Stimulated activated naive B cell treated with anti-CD40 and anti-IgM and Interleukin-4, amounts not matched to agents 10 μg/mL and 1 μg/mL and 100 μg/mL, for 72 hours (primary cell): ENCODE measurements around the gene TMPRSS3.

ENCODE experiments used
- ATAC-seq, 2 donors: fragments of 150-1000 bp; cut with Tn5 transposase; replicated peaks; 2 replicates each; pipeline ENCODE4 v1.10.0; 2021; ENCODE audit warnings: moderate library complexity in 1 of 2
- DNase-seq: peaks from one replicate; pipeline ENCODE4 v3.0.0; 2021
- H3K27ac Mint-ChIP-seq: one replicate; pipeline ENCODE4 v1.8.0; 2022; ENCODE audit warnings: mild to moderate bottlenecking, mixed read lengths
- H3K27me3 Mint-ChIP-seq, 2 donors: one replicate each; pipeline ENCODE4 v1.8.0; 2022; ENCODE audit warnings: mixed read lengths in 2 of 2
- H3K36me3 Mint-ChIP-seq, 2 donors: one replicate each; pipeline ENCODE4 v1.8.0; 2022; ENCODE audit warnings: mixed read lengths in 2 of 2, mild to moderate bottlenecking in 1 of 2
- H3K4me1 Mint-ChIP-seq, 2 donors: one replicate each; pipeline ENCODE4 v1.8.0; 2022; ENCODE audit warnings: mixed read lengths in 2 of 2, mild to moderate bottlenecking in 1 of 2
- H3K4me3 Mint-ChIP-seq, 2 donors: one replicate each; pipeline ENCODE4 v1.8.0; 2022; ENCODE audit warnings: mild to moderate bottlenecking in 2 of 2, mixed read lengths in 2 of 2, moderate library complexity in 1 of 2
- H3K9me3 Mint-ChIP-seq, 2 donors: one replicate each; pipeline ENCODE4 v1.8.0; 2022; ENCODE audit warnings: mixed read lengths in 2 of 2, mild to moderate bottlenecking in 1 of 2

TMPRSS3 gene

GRCh38 chr21:42336054-42336453 is 59.8 kb downstream of the TMPRSS3 start:
- Mint-ChIP-seq H3K27me3 (peaks cover 21 to 32% of the 10 kb centered on the region in 2 donors), H3K4me1 (peaks cover 10 to 12% of the 10 kb centered on the region in 2 donors), H3K27ac (no peak overlapping the region), H3K9me3 (peaks cover 4 to 14% of the 10 kb centered on the region in 2 donors), H3K4me3 (no peak overlapping the region), H3K36me3 (peaks cover 4 to 9% of the 10 kb centered on the region in 2 donors)
- ATAC-seq (no peak), DNase-seq (no peak)

GRCh38 chr21:42332557-42333317 is 63.1 kb downstream of the TMPRSS3 start:
- ATAC-seq (no peak), DNase-seq (no peak)
- no peak overlapping the region for H3K27ac Mint-ChIP-seq
- H3K4me1 Mint-ChIP-seq: peaks cover 6 to 12% of the 10 kb centered on the region in 2 donors
- H3K27me3 Mint-ChIP-seq: peaks cover 19 to 27% of the 10 kb centered on the region in 2 donors
- peaks cover 5 to 13% of the 10 kb centered on the region in 2 donors for H3K36me3 Mint-ChIP-seq
- H3K4me3 Mint-ChIP-seq: no peak overlapping the region
- peaks cover 6 to 18% of the 10 kb centered on the region in 2 donors for H3K9me3 Mint-ChIP-seq

- peaks cover 5 to 9% of the 10 kb centered on the region in 2 donors for H3K4me1 Mint-ChIP-seq
- peaks cover 6 to 18% of the 10 kb centered on the region in 2 donors for H3K9me3 Mint-ChIP-seq
- H3K36me3 Mint-ChIP-seq: peaks cover 5 to 13% of the 10 kb centered on the region in 2 donors
- no peak overlapping the region for H3K27ac Mint-ChIP-seq
- H3K4me3 Mint-ChIP-seq: no peak overlapping the region
- ATAC-seq (no peak), DNase-seq (no peak)
- H3K27me3 Mint-ChIP-seq: peaks cover 16 to 18% of the 10 kb centered on the region in 2 donors
These were observed 64.2 kb downstream of the TMPRSS3 start for GRCh38 chr21:42331660-42332059.

GRCh38 chr21:42330380-42331371 is 65.2 kb downstream of the TMPRSS3 start:
- H3K4me3 Mint-ChIP-seq: no peak overlapping the region
- peaks cover 5 to 9% of the 10 kb centered on the region in 2 donors for H3K4me1 Mint-ChIP-seq
- peaks cover 6 to 18% of the 10 kb centered on the region in 2 donors for H3K9me3 Mint-ChIP-seq
- peak; percentile 79 to 92 for ATAC-seq
- H3K27me3 Mint-ChIP-seq: peaks cover 18 to 20% of the 10 kb centered on the region in 2 donors
- no peak overlapping the region for H3K27ac Mint-ChIP-seq
- peaks cover 5 to 13% of the 10 kb centered on the region in 2 donors for H3K36me3 Mint-ChIP-seq
- DNase-seq: peak; percentile 9

- peaks cover 20 to 44% of the 10 kb centered on the region in 2 donors for H3K27me3 Mint-ChIP-seq
- ATAC-seq (no peak), DNase-seq (no peak)
- peaks cover 0 to 1% of the 10 kb centered on the region in 2 donors for H3K9me3 Mint-ChIP-seq
- peaks cover 1 to 9% of the 10 kb centered on the region in 2 donors for H3K4me1 Mint-ChIP-seq
- H3K4me3 Mint-ChIP-seq: no peak overlapping the region
- H3K27ac Mint-ChIP-seq: no peak overlapping the region
- no peaks in the 10 kb centered on the region for H3K36me3 Mint-ChIP-seq
These were observed 71.0 kb downstream of the TMPRSS3 start for GRCh38 chr21:42324896-42325295.
